HCT116 (cell line): Measurements from ENCODE around the gene HEPACAM. TPM values are rescaled to one million over a fixed set of nuclear protein-coding genes. Genes with fewer than 3 reads are reported as not detected.

Experiments used
- ATAC-seq: fragments of 200-7000 bp; cut with Tn5 transposase; 2 replicates; pipeline ENCODE4 v1.9.1; 2020; ENCODE audit warnings: mild to moderate bottlenecking, moderate library complexity
- BruUV-seq: library from RNA; stranded (reverse); fragments of 400-500 nt; replicated peaks from 2 replicates; lab custom pipeline; 2021; lab: Mats Ljungman, UMichigan
- CTCF ChIA-PET: fragments of 300-600 bp; sonication (Branson Sonifier 250); formaldehyde crosslinking; loops from one replicate; lab custom pipeline; 2021; ENCODE audit warnings: antibody characterized with exemption; lab: Charles Lee
- POLR2A ChIA-PET: fragments of 300-600, 350-600 bp; sonication (Branson Sonifier 250); formaldehyde crosslinking; loops from one replicate; lab custom pipeline; 2021; ENCODE audit warnings: antibody characterized with exemption; lab: Charles Lee
- RAD21 ChIA-PET, 2 experiments: fragments of 300-600 bp; sonication (Branson Sonifier 250); formaldehyde crosslinking; loops; one replicate each; lab custom pipeline; 2023; ENCODE audit warnings: low total read pairs in 2 of 2; ENCODE audit not compliant: uncharacterized antibody in 2 of 2, unreplicated experiment in 2 of 2, low non-redundant PET in 1 of 2; lab: Charles Lee
- DNase-seq: peaks from one replicate; pipeline ENCODE4 v3.0.0-alpha.2; 2010; ENCODE audit warnings: low read depth, low spot score
- H2AFZ ChIP-seq: fragments of 200-600 bp; shearing (Covaris generic), sonication (generic); 2 replicates; pipeline ENCODE4 v1.6.1; 2017; ENCODE audit warnings: low read depth, mixed run types, mixed read lengths, antibody characterized with exemption, low read length; ENCODE audit not compliant: poor library complexity, severe bottlenecking
- H3K27ac ChIP-seq: 2 replicates; pipeline ENCODE4 v1.5.1; 2012; ENCODE audit warnings: low read depth, low read length
- H3K27me3 ChIP-seq: fragments of 200-600 bp; sonication (generic); 2 replicates; pipeline ENCODE4 v1.6.1; 2016; ENCODE audit warnings: mixed run types, low read length, mixed read lengths; ENCODE audit not compliant: insufficient read depth
- H3K36me3 ChIP-seq, 2 experiments: fragments of 200-500 bp in 1 of 2; fragments of 200-600 bp in 1 of 2; sonication (Bioruptor generic) in 1 of 2; sonication (generic) in 1 of 2; 2 replicates each; pipeline versions ENCODE4 v1.5.1 to v1.6.1; 2014 to 2016; ENCODE audit warnings: low read length in 2 of 2, inconsistent platforms in 1 of 2, mixed read lengths in 1 of 2, mixed run types in 1 of 2; ENCODE audit not compliant: insufficient read depth in 2 of 2, control insufficient read depth in 1 of 2
- H3K4me1 ChIP-seq, 2 experiments: fragments of 200-600 bp in 1 of 2; sonication (generic) in 1 of 2; 2 replicates each; pipeline versions ENCODE4 v1.5.1 to v1.6.1; 2012 to 2017; ENCODE audit warnings: low read length in 2 of 2, inconsistent platforms in 1 of 2, mild to moderate bottlenecking in 1 of 2, mixed read lengths in 1 of 2, mixed run types in 1 of 2, moderate library complexity in 1 of 2; ENCODE audit not compliant: insufficient read depth in 2 of 2, control insufficient read depth in 1 of 2
- H3K4me2 ChIP-seq: fragments of 200-600 bp; sonication (generic); 2 replicates; pipeline ENCODE4 v1.6.1; 2017; ENCODE audit warnings: mixed run types, low read length, mixed read lengths
- H3K4me3 ChIP-seq, 2 experiments: fragments of 200-600 bp in 1 of 2; sonication (generic) in 1 of 2; replicated peaks in 1 of 2; 2 replicates each; pipeline ENCODE4 v1.5.1; 2011 to 2016; ENCODE audit warnings: low read length in 2 of 2, control low read depth in 1 of 2, low read depth in 1 of 2, mild to moderate bottlenecking in 1 of 2, mixed read lengths in 1 of 2, mixed run types in 1 of 2
- H3K79me2 ChIP-seq: fragments of 200-600 bp; sonication (generic); 2 replicates; pipeline ENCODE4 v1.6.1; 2017; ENCODE audit warnings: mild to moderate bottlenecking, mixed run types, low read length, moderate library complexity, mixed read lengths; ENCODE audit not compliant: insufficient read depth
- H3K9ac ChIP-seq: fragments of 200-600 bp; sonication (generic); 2 replicates; pipeline ENCODE4 v1.6.1; 2016; ENCODE audit warnings: low read length, mixed read lengths
- H3K9me2 ChIP-seq: fragments of 200-600 bp; sonication (generic), shearing (Covaris generic); 2 replicates; pipeline ENCODE4 v1.6.1; 2017; ENCODE audit warnings: mixed run types, mild to moderate bottlenecking, moderate library complexity; ENCODE audit not compliant: insufficient read depth
- H3K9me3 ChIP-seq, 2 experiments: fragments of 200-500 bp in 1 of 2; fragments of 200-600 bp in 1 of 2; sonication (Bioruptor generic) in 1 of 2; sonication (generic) in 1 of 2; 2 replicates each; pipeline ENCODE4 v1.6.1; 2014 to 2017; ENCODE audit warnings: low read length in 2 of 2, mixed read lengths in 2 of 2, inconsistent platforms in 1 of 2, low read depth in 1 of 2, mild to moderate bottlenecking in 1 of 2, mixed run types in 1 of 2, moderate library complexity in 1 of 2; ENCODE audit not compliant: control insufficient read depth in 1 of 2, insufficient read depth in 1 of 2
- H4K20me1 ChIP-seq: fragments of 200-600 bp; sonication (generic), shearing (Covaris generic); 2 replicates; pipeline ENCODE4 v1.6.1; 2017; ENCODE audit warnings: mixed run types, mild to moderate bottlenecking, moderate library complexity; ENCODE audit not compliant: insufficient read depth
- ATF3 ChIP-seq: IDR thresholded peaks from 2 replicates; pipeline ENCODE4 v1.6.1; 2012
- CBX3 ChIP-seq: IDR thresholded peaks from 2 replicates; pipeline ENCODE4 v1.6.1; 2012; ENCODE audit warnings: low read depth
- CEBPB ChIP-seq: IDR thresholded peaks from 2 replicates; pipeline ENCODE4 v1.6.1; 2012; ENCODE audit warnings: low read depth
- CTCF ChIP-seq, 3 experiments: fragments of 200-600 bp in 1 of 3; sonication (generic) in 1 of 3; IDR thresholded peaks in 2 of 3; conservative IDR thresholded peaks in 1 of 3; 2 replicates each; pipeline ENCODE4 v1.5.1; 2012 to 2017; ENCODE audit warnings: low read depth in 2 of 3, low read length in 2 of 3, antibody characterized with exemption in 1 of 3, borderline replicate concordance in 1 of 3, control low read depth in 1 of 3, mild to moderate bottlenecking in 1 of 3, mixed read lengths in 1 of 3, mixed run types in 1 of 3, moderate library complexity in 1 of 3; ENCODE audit not compliant: insufficient read depth in 1 of 3
- ELF1 ChIP-seq: IDR thresholded peaks from 2 replicates; pipeline ENCODE4 v1.6.1; 2012; ENCODE audit warnings: low read depth, borderline replicate concordance
- EZH2 ChIP-seq: fragments of 200-600 bp; sonication (generic); IDR thresholded peaks from 2 replicates; pipeline ENCODE4 v1.6.1; 2017; ENCODE audit warnings: antibody characterized with exemption, mixed run types
- EZH2phosphoT487 ChIP-seq: fragments of 200-600 bp; IDR thresholded peaks from 2 replicates; pipeline ENCODE4 v1.6.1; 2018; ENCODE audit warnings: antibody characterized with exemption, borderline replicate concordance
- FOSL1 ChIP-seq: IDR thresholded peaks from 2 replicates; pipeline ENCODE4 v1.6.1; 2012; ENCODE audit warnings: low read depth
- MAX ChIP-seq: IDR thresholded peaks from 2 replicates; pipeline ENCODE4 v1.6.1; 2012
- POLR2A ChIP-seq: IDR thresholded peaks from 2 replicates; pipeline ENCODE4 v1.7.0; 2011; ENCODE audit warnings: borderline replicate concordance; ENCODE audit not compliant: insufficient read depth, insufficient read length; ENCODE audit errors: extremely low read depth
- POLR2AphosphoS5 ChIP-seq: IDR thresholded peaks from 2 replicates; pipeline ENCODE4 v1.6.1; 2011; ENCODE audit warnings: mild to moderate bottlenecking, low read depth, low read length, moderate library complexity
- REST ChIP-seq: IDR thresholded peaks from 2 replicates; pipeline ENCODE4 v1.6.1; 2012; ENCODE audit warnings: low read depth
- SIN3A ChIP-seq: IDR thresholded peaks from 2 replicates; pipeline ENCODE4 v1.6.1; 2012; ENCODE audit warnings: low read depth
- SP1 ChIP-seq: IDR thresholded peaks from 2 replicates; pipeline ENCODE4 v1.6.1; 2012; ENCODE audit warnings: low read depth
- SRF ChIP-seq: IDR thresholded peaks from 2 replicates; pipeline ENCODE4 v1.6.1; 2012; ENCODE audit warnings: low read depth
- TCF7L2 ChIP-seq: IDR thresholded peaks from 2 replicates; pipeline ENCODE4 v1.7.0; 2011; ENCODE audit warnings: borderline replicate concordance, inconsistent platforms; ENCODE audit not compliant: insufficient read depth, insufficient read length; ENCODE audit errors: extremely low read depth
- YY1 ChIP-seq: IDR thresholded peaks from 2 replicates; pipeline ENCODE4 v1.6.1; 2011; ENCODE audit warnings: low read length, low read depth, moderate library complexity, mild to moderate bottlenecking; ENCODE audit not compliant: insufficient replicate concordance; ENCODE audit errors: extremely low read depth
- ZBTB33 ChIP-seq: IDR thresholded peaks from 2 replicates; pipeline ENCODE4 v1.6.1; 2011; ENCODE audit warnings: mild to moderate bottlenecking, low read length, moderate library complexity; ENCODE audit not compliant: insufficient replicate concordance; ENCODE audit errors: extremely low read depth
- ZFX ChIP-seq: fragments of 450-650 bp; IDR thresholded peaks from 2 replicates; pipeline ENCODE4 v1.6.1; 2017
- ZNF274 ChIP-seq: fragments of 200-500 bp; sonication (Bioruptor generic); IDR thresholded peaks from 2 replicates; pipeline ENCODE4 v1.6.1; 2014; ENCODE audit warnings: mild to moderate bottlenecking, low read depth, low read length, inconsistent platforms
- intact Hi-C: fragments of 100-400 bp; cut with micrococcal nuclease; formaldehyde crosslinking; loops from 2 replicates; pipeline ENCODE4 v1.10.0; 2022
- total RNA-seq: library from RNA; stranded (reverse); gene quantifications from one replicate; pipeline ENCODE4 v1.2.1, GENCODE V29; 2021; ENCODE audit not compliant: unreplicated experiment

Gene HEPACAM
- total RNA-seq, 1 experiment from 2014 or later, result not detected

- H3K9ac ChIP-seq, result no peak overlapping the region
- no peaks in the 10 kb centered on the region for H3K9me3 ChIP-seq
- H3K4me1 ChIP-seq, result no peaks in the 10 kb centered on the region
- CTCF ChIA-PET, result interaction anchor here (1.9 kb wide), 1 partner anchor 12 kb away, joined by 8 read pairs; no protein-coding TSS in a partner anchor
- no peaks in the 10 kb centered on the region for H3K79me2 ChIP-seq
- DNase-seq, result no peak
- H3K27ac ChIP-seq, result no peak overlapping the region
- H3K9me2 ChIP-seq, result no peaks in the 10 kb centered on the region
- RAD21 ChIA-PET, result no interaction called here
- H3K27me3 ChIP-seq, result 0 out of 2 replicates have a peak, but pooled peaks cover 3% of the 10 kb centered on the region
- H4K20me1 ChIP-seq, result no peaks in the 10 kb centered on the region
- no peak overlapping the region for H3K4me2 ChIP-seq
- no TSS peak for BruUV-seq
- no peak overlapping the region for H2AFZ ChIP-seq
- intact Hi-C loops, result no loop called here
- H3K4me3 ChIP-seq, result no peak overlapping the region
- POLR2A ChIA-PET, result no interaction called here
- no peak for ATAC-seq
- H3K36me3 ChIP-seq, result no peaks in the 10 kb centered on the region
- TF ChIP-seq REST (no peak), ZNF274 (no peak), ZFX (no peak), SRF (no peak), EZH2 (no peak), MAX (no peak), FOSL1 (no peak), SIN3A (no peak), TCF7L2 (no peak), EZH2phosphoT487 (no peak), ZBTB33 (no peak), YY1 (no peak), CTCF (IDR thresholded peaks at IDR 0.05 in 2 of 3, conservative IDR thresholded peaks at IDR 0.05 in 1 of 3; ENCODE audit: borderline replicate concordance in 1 of 3, insufficient read depth in 1 of 3, low read depth in 2 of 3, low read length in 2 of 3) (no peak), CBX3 (no peak), ELF1 (no peak), POLR2A (no peak), CEBPB (no peak), SP1 (no peak), ATF3 (no peak), POLR2AphosphoS5 (no peak)
Measured at GRCh38 chr11:124887667-124888013, 48.2 kb downstream of the HEPACAM start.
